CD4-positive, alpha-beta T cell treated with Interleukin-6 for 4 hours (primary cell): ENCODE data around the gene TLE6.
"Not testable (repeated sequence)": the region's sequence is repeated elsewhere in the genome, so short reads cannot be mapped to it uniquely, and the experiment has no call there.

ENCODE experiments used
- DNase-seq: peaks from one replicate; pipeline ENCODE4 v3.0.0-alpha.2; 2020; ENCODE audit warnings: mixed read lengths

Gene TLE6

DNA sequence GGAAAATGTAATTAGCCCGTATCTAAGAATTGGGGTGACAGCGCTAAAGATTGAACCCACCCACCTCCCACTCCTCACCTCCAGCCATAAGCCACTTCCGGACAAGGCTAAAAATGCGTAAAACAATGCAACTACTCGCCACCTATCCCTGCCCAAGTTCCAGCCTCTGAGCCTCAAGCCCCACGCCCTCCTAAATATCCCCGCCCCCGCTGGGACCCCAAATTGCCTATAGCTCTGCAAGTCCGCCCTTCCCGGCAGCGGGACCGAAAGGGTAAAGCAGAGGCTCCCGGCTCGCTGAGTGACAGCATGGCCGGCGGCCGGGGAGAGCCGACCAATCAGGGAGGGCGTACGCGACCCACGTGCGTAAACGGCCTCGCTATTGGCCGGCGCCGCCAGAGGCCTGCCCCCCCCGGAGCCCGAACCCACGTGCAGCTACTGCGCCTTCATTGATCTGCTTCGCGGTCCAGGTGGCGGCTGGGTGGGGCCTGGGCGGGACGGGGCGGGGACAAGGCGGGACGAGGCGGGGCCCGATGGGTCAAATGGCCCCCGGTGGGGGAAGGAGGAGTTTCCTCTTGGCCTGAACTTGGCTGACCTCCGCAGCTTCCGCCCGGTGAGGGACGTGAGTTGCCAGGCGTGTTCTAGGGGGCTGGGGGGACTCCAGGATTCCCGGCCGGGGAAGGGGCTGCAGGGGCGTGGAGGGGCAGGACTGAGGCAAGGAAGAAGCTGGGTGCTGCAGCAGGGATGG, at the start of gene TLE6:
TSS of gene TLE6 (plus strand) at position 564 of the 745 bp plus-strand sequence. CDS start 670 bp downstream, outside the sequence.
- peak; percentile 95 for DNase-seq

DNA sequence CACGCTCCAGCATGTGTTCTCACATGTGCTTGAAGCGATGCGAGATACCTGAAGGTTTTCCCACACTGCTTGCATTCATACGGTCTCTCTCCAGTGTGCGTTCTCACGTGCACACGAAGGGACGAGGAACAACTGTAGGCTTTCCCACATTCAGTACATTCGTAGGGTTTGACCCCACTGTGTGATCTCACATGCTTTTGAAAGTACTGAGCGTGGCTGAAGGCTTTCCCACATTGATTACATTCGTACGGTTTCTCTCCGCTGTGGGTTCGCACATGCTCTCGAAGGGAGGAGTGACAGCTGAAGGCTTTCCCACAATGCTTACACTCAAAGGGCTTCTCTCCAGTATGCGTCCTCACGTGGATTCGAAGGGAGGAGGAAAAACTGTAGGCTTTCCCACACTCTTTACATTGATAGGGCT, 43.9 kb upstream of the TLE6 start:
- DNase-seq = no peak

GRCh38 chr19:2935863-2936262, 41.5 kb upstream of the TLE6 start:
- DNase-seq = not testable (repeated sequence)

DNA sequence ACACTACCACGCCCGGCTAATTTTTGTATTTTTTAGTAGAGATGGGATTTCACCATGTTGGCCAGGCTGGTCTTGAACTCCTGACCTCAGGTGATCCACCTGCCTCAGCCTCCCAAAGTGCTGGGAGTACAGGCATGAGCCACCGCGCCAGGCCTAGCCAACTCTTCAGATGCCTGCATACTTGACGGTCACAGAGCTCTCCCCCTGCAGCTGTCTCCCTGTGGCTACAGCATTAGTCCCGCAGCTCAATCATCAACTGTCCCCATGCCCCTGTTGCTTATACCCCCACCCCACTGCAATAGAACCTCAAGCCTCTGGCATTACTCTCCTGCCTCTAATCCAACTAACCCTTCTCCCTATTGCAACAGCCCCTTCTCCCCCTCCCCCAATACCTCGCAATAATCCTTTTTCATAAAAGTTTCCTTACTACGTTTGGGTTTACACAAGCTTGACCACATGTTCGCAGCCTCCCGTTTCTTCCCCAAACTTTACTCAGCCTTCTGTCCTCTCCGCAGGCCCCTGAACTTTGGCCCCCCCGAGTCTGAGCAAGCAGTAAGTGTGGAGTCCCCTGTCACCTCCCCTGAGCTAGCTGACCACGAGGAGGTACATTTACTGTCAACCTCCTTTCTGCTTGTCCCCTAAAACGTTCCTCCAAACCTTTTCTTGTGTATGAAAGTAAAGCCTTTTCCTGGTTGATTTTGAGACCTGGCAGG, 34.3 kb upstream of the TLE6 start:
- DNase-seq = no peak

DNA sequence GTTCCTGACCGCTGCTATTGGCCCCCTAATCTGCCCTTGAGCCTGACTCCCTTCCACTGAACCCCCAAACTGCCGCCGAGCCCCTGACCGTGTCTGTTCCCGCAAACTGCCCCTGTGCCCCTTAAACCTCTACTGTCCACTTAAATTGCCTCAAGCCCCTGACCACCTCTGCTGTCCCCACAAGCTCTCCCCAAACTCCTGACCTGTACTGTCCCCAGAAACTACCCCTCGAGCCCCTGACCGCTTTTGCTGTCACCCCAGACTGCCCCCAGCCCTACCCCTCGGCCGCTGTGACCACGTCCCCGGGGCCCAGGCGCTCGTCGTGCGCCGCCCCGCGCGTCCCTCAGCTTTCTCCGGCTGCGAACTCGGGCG, 33.0 kb upstream of the TLE6 start:
- no peak for DNase-seq

DNA sequence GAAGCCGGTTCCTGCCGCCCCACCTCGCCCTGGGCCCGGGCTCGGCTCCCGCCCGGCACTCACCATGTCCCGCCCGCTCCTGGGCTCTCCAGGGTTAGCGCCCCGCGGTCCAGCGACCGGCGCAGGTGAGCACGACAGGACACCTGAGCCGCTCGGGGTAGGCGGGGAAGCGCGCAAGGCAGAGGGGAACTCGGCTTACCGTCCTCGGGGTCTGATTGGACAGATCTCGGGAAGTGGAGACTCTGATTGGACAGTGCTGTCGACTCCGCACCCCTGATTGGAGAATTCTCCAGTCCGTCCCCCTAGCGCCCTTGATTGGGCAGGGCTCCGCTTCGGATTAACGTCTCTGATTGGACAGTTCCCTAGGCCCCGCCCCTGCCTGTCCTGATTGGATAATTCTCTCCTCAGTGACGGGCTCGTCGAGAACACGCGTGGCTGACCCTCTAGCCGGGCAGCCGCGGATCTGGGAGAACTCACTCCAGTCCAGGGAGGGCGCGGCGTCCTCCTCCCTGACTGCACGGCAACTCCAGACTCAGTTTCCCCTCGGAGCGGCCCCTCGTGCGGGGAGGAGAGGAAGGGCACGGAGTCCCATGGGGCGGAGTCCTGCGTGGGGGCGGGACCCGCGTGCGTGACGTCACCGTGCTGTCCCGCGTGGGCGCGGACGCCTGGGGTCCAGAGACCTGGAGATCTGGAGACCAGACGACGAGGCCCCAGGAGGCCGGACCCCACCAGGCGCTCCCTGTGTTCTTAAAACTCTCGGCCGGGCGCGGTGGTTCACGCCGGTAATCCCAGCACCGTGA, 32.4 kb upstream of the TLE6 start, which contains the start of gene ZNF77:
TSS of gene ZNF77 (minus strand) at position 197 of the 800 bp plus-strand sequence. CDS start at position 66, 131 bp downstream.
- DNase-seq = peak; percentile 100

DNA sequence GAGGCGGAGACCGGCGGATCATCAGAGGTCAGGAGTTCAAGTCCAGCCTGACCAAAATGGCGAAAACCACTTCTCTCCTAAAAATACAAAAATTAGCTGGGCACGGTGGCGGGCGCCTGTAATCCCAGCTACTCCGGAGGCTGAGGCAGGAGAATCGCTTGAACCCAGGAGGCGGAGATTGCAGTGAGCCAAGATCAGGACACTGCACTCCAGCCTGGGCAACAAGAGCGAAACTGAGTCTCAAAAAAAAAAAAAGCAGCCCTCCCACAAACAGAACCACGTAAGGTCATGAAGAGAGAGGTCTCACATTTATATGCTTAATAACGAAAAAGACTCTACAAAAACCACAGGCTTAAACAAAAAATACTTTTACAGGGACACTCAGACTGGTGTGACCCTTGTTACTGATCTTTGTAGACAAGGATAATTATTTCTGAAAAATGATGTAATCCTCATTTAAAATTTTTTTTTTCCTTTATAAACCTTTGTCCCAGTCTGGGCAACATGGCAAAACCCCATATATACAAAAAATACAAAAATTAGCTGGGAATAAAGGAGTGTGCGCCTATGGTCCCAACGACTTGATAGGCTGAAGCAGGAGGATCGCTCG, 31.7 kb upstream of the TLE6 start:
- DNase-seq = no peak

DNA sequence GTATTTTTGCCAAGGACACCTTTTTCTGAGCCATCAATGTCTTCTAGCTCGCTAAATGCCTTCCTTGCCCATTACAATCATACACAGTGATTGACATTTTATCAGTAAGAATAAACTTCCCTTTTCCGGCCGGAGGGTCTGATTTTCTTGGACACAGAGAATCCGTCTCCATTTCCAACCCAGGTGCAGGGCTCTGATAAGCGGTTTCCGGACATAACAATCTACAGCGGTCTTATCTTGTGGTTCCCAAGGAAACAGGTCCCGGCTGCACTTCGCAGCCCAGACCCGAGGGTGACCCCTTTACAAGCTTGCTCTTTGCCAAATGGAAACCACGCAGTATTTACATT, 27.5 kb upstream of the TLE6 start:
- DNase-seq = no peak

GRCh38 chr19:2950286-2951124, 26.9 kb upstream of the TLE6 start:
- peak; percentile 100 for DNase-seq

DNA sequence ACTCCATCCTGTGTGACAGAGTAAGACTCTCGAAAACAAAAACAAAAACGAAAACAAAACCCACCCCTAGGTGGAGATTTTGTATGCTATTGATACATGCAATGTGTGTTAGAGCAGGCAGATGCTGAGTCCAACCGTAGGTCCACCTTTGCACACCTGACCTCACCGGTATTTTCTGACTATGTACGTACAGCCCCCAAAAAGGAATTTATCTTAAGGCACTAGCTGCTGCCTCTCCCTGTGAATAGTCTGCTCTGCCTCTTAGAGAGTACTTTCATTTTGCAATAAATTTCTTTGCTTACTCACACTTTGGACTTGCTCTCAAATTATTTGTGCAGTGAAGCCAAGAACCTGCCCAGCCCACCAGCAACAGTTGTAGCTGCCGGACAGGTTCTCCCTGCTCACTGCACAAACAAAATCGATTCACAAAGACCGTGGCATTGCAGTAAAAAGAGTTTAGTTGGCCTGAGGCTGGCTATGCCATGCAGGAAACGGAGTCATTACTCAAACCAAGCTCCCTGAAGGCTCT, 24.3 kb upstream of the TLE6 start:
- no peak for DNase-seq

GRCh38 chr19:2957160-2957559, 20.2 kb upstream of the TLE6 start:
- DNase-seq = no peak

GRCh38 chr19:2960120-2960519, 17.2 kb upstream of the TLE6 start:
- DNase-seq = no peak

DNA sequence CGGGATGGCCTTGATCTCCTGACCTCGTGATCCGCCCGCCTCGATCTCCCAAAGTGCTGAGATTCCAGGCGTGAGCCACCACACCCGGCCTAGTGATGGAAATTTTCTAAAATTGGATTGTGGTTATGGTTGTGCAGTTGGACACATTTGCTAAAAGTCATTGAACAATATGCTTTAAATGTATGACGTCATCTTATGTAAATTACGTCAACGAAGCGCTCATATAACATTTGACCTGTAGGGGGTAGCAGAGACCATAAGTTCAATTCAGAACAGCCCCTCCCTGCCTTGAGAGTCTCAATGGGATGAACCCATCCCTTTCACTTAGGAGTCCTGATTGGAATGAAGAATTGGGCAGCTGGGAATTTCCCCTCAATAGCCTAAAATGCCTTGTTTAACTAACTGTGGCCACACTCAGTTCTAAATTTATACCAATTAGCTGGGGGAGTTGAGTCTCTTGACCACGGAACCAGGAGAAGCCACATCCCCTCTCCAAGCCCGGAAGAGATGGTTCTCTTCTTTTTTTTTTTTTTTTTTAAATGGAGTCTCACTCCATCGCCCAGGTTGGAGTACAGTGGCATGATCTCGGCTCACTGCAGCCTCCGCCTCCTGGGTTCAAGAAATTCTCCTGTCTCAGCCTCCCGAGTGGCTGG, 15.2 kb upstream of the TLE6 start:
- DNase-seq = peak; percentile 51

GRCh38 chr19:2963122-2963521, 14.2 kb upstream of the TLE6 start:
- no peak for DNase-seq

GRCh38 chr19:2963631-2964030, 13.7 kb upstream of the TLE6 start:
- not testable (repeated sequence) for DNase-seq

GRCh38 chr19:2964874-2965273, 12.5 kb upstream of the TLE6 start:
- DNase-seq = no peak

- no peak for DNase-seq
Observed at GRCh38 chr19:2967972-2968371, 9.4 kb upstream of the TLE6 start.

- no peak for DNase-seq
Observed at GRCh38 chr19:2969104-2969504, 8.3 kb upstream of the TLE6 start.

- no peak for DNase-seq
Observed at GRCh38 chr19:2970201-2970835, 7.0 kb upstream of the TLE6 start.

DNA sequence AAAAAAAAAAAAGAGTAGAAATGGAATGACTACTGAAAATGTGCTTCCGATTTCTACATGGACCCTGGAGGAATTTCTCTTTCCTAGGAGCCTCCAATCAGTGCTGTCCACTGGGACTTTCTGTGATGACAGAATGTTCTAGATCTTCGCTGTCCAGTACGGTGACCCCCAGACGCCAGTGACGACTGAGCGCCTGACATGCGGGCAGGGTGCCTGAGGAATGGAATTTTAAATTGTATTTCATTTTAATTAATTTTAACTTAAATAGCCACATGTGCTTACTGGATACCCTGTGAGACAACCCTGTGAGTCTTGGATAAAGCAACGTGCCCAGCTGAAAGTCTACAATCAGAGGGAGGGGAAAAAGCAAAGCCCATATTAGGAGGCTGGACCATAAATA, 4.1 kb upstream of the TLE6 start:
- no peak for DNase-seq
